ENCODE measurements around the gene POPDC3. TPM values are rescaled to one million over a fixed set of nuclear protein-coding genes. Genes with fewer than 3 reads are reported as not detected.

Gene POPDC3
- total RNA-seq, 4 donors from 2014 or later: not detected

DNA sequence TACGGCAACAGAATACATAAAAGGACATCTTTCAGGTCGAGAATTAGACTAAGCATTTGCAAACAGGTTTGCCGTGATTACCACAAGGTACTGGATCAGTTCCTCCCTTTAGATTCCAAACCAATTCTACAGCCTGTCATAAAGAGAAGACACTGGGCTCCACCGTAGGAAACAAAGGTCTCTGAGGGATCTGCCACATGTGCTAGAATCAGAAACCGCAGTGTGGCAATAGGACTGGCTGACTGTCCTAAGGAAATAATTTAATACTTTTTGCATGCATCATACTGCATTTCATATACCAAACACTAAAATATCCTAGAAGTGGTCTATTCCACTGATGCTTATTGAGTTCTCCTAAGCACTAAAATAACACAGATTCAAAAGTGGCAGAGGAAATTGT lies 59.2 kb downstream of the POPDC3 start:
- intact Hi-C loops (cut with DNase I; ENCODE audit: low total_unique reads): no loop called here
- no peak for DNase-seq (ENCODE audit: low spot score in 2 of 2)
- no peak overlapping the region for H3K4me3 ChIP-seq (ENCODE audit: low read depth, poor library complexity, severe bottlenecking)

DNA sequence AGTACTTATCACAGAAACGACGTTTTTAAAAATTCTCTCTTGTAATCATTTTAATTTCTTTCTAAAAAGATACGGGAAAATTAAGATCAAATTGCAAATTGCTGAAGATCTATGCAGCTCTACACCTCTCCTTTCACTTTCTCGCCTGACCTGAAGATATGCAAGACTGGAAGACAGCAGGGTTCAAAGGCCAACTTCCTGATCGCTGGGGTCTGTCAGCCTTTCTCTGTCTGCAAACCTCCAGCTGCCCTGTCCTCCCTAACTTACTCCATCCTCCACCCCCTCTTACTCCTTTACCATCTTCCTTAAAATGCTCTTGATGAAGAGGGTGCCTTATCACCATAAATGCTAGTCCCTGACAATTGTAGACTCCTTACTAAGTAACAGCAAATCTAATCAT lies 63.7 kb downstream of the POPDC3 start:
- WGBS, 2 donors: 85 to 88% methylated on average over 5 of the region's 5 CpGs
- intact Hi-C loops (cut with DNase I; ENCODE audit: low total_unique reads): no loop called here
- TF ChIP-seq, protein P1, sequence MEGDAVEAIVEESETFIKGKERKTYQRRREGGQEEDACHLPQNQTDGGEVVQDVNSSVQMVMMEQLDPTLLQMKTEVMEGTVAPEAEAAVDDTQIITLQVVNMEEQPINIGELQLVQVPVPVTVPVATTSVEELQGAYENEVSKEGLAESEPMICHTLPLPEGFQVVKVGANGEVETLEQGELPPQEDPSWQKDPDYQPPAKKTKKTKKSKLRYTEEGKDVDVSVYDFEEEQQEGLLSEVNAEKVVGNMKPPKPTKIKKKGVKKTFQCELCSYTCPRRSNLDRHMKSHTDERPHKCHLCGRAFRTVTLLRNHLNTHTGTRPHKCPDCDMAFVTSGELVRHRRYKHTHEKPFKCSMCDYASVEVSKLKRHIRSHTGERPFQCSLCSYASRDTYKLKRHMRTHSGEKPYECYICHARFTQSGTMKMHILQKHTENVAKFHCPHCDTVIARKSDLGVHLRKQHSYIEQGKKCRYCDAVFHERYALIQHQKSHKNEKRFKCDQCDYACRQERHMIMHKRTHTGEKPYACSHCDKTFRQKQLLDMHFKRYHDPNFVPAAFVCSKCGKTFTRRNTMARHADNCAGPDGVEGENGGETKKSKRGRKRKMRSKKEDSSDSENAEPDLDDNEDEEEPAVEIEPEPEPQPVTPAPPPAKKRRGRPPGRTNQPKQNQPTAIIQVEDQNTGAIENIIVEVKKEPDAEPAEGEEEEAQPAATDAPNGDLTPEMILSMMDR (IDR thresholded peaks at IDR 0.05): no peak
- TF ChIP-seq POLR2A (IDR thresholded peaks at IDR 0.05): no peak
- H3K4me3 ChIP-seq (ENCODE audit: low read depth, poor library complexity, severe bottlenecking): no peak overlapping the region
- no peak for DNase-seq (ENCODE audit: low spot score in 2 of 2)

More for the DNA sequence above, 59.2 kb downstream of the POPDC3 start:
- 87 to 89% methylated on average over 5 of the region's 5 CpGs for WGBS, 2 donors
- TF ChIP-seq, protein P1 (IDR thresholded peaks at IDR 0.05): no peak
- no peak for TF ChIP-seq POLR2A (IDR thresholded peaks at IDR 0.05)

DNA sequence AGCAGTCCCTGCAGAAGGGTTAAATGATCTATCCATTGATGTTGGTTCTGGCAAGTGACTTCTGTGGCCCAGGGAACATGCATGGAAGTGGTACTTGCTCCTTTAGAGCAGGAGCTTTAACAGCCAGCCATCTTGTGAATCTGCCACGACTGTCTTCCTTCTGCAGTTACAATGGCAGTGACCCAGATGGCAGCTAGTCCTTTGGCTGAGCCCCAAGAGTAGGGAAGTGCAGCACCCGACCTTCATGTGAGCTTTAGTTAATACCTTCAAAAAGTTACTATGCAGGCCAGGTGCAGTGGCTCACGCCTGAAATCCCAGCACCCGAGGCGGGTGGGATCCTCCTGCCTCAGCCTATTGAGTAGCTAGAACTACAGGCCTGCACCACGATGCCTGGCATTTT lies 66.4 kb downstream of the POPDC3 start:
- no peak overlapping the region for H3K4me3 ChIP-seq (ENCODE audit: low read depth, poor library complexity, severe bottlenecking)
- WGBS, 2 donors: 69 to 73% methylated on average over 6 of the region's 6 CpGs
- no peak for TF ChIP-seq POLR2A (IDR thresholded peaks at IDR 0.05)
- TF ChIP-seq, protein P1 (IDR thresholded peaks at IDR 0.05): no peak
- no peak for DNase-seq (ENCODE audit: low spot score in 2 of 2)
- intact Hi-C loops (cut with DNase I; ENCODE audit: low total_unique reads): no loop called here

DNA sequence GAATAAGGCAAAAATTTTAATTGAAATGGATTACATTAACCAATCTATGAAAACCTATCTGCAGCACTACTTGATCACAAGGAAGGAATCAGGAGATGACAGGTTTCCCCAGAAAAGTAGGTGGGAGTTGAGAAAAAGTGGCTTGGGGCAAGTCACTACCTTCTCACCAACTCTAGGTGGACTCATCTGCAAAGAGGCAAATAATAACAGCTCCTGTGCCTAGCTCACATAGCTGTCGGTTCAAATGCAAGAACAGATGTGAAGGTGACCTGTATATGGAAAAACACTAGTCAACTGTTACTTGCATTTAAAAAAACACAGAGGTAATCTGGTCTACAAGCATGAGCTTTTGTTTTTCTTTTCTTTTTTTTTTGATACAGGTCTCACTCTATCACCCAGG lies 67.2 kb downstream of the POPDC3 start:
- DNase-seq (ENCODE audit: low spot score in 2 of 2): no peak
- intact Hi-C loops (cut with DNase I; ENCODE audit: low total_unique reads): no loop called here
- 85 to 89% methylated on average over 1 of the region's 1 CpG for WGBS, 2 donors
- TF ChIP-seq, protein P1 (IDR thresholded peaks at IDR 0.05): no peak
- TF ChIP-seq POLR2A (IDR thresholded peaks at IDR 0.05): no peak
- no peak overlapping the region for H3K4me3 ChIP-seq (ENCODE audit: low read depth, poor library complexity, severe bottlenecking)

DNA sequence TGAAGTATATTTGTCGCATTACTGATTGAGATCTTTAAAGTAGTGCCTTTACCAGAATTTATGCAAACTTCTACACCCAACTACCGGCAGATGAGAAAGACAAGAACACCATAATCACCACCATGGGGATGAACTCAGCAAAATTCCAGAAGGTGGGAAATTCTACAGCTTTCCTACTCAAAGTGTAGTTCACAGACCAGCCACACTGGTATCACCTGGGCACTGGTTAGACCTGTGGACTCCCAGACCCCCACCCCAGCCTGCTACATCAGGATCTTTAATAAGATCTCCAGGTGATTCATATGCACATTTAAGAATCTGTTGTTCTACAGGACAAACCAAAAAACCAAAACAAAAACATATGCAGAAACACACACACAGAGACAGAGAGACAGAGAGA lies 67.9 kb downstream of the POPDC3 start:
- no peak overlapping the region for H3K4me3 ChIP-seq (ENCODE audit: low read depth, poor library complexity, severe bottlenecking)
- TF ChIP-seq, protein P1 (IDR thresholded peaks at IDR 0.05): no peak
- intact Hi-C loops (cut with DNase I; ENCODE audit: low total_unique reads): no loop called here
- DNase-seq (ENCODE audit: low spot score in 2 of 2): no peak
- 97% methylated on average over 2 of the region's 2 CpGs for WGBS, 2 donors

DNA sequence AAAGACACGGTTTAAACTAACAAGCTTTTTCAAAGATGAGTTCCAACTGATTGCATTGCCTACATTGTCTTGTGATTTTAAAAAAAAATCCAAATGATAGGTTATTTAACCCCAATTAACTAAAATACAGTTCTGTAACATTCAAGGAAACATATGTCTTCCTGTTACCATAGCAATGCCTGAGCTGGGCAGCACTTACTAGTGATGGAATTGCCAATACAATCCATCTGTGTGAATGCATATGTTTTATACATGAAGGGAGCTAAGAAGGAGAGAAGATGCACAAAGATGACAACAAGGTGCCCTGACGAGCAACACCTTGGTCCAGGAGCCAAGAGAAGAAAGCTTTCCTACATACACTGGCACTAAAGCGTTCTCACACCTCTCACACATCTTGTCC lies 68.7 kb downstream of the POPDC3 start:
- no peak for DNase-seq (ENCODE audit: low spot score in 2 of 2)
- 80 to 91% methylated on average over 3 of the region's 3 CpGs for WGBS, 2 donors
- intact Hi-C loops (cut with DNase I; ENCODE audit: low total_unique reads): no loop called here

More for the DNA sequence above, 68.7 kb downstream of the POPDC3 start:
- TF ChIP-seq, protein P1 (IDR thresholded peaks at IDR 0.05): no peak
- no peak for TF ChIP-seq POLR2A (IDR thresholded peaks at IDR 0.05)
- H3K4me3 ChIP-seq (ENCODE audit: low read depth, poor library complexity, severe bottlenecking): no peak overlapping the region

Measured in lower leg skin (tissue), 4 donors.